Neural progenitor cell (in vitro differentiated cells): ENCODE data around the gene MXRA8.

ENCODE experiments used
- CTCF ChIP-seq: fragments of 200-600 bp; sonication (generic); IDR thresholded peaks from 2 replicates; pipeline ENCODE4 v1.5.1; 2017; ENCODE audit warnings: antibody characterized with exemption, mild to moderate bottlenecking
- EZH2 ChIP-seq: fragments of 200-600 bp; sonication (generic); IDR thresholded peaks from 2 replicates; pipeline ENCODE4 v1.6.1; 2017; ENCODE audit warnings: antibody characterized with exemption, mild to moderate bottlenecking, moderate library complexity

GRCh38 chr1:1359664-1360468 lies 1.5 kb upstream of the MXRA8 start:
- TF ChIP-seq CTCF = no peak
- TF ChIP-seq EZH2 = no peak
